NK-92 (cell line): ENCODE measurements around the gene SDR9C7.
"Not testable (repeated sequence)": the region's sequence is repeated elsewhere in the genome, so short reads cannot be mapped to it uniquely, and the experiment has no call there.

Source experiments
- DNase-seq: peaks from one replicate; lab custom pipeline; 2025; ENCODE audit not compliant: unreplicated experiment; lab: John Stamatoyannopoulos, UW

The SDR9C7 gene

GRCh38 chr12:56918139-56918538, 16.1 kb downstream of the SDR9C7 start:
- not testable (repeated sequence) for DNase-seq

GRCh38 chr12:56916996-56917333, 17.2 kb downstream of the SDR9C7 start:
- DNase-seq, result no peak

GRCh38 chr12:56916296-56916995, 17.8 kb downstream of the SDR9C7 start:
- DNase-seq, result no peak

- no peak for DNase-seq
These were observed 19.5 kb downstream of the SDR9C7 start for GRCh38 chr12:56914724-56915123.

GRCh38 chr12:56914256-56914655, 20.0 kb downstream of the SDR9C7 start:
- DNase-seq, result no peak

GRCh38 chr12:56909403-56909802, 24.8 kb downstream of the SDR9C7 start:
- not testable (repeated sequence) for DNase-seq

- DNase-seq, result no peak
These were observed 26.1 kb downstream of the SDR9C7 start for GRCh38 chr12:56908136-56908535.

- no peak for DNase-seq
These were observed 28.4 kb downstream of the SDR9C7 start for GRCh38 chr12:56905852-56906251.

- no peak for DNase-seq
These were observed 30.8 kb downstream of the SDR9C7 start for GRCh38 chr12:56903374-56903773.

GRCh38 chr12:56901313-56901712, 32.9 kb downstream of the SDR9C7 start:
- DNase-seq, result not testable (repeated sequence)

GRCh38 chr12:56900583-56900982, 33.6 kb downstream of the SDR9C7 start:
- DNase-seq, result no peak

- DNase-seq, result no peak
These were observed 35.3 kb downstream of the SDR9C7 start for GRCh38 chr12:56898938-56899337.

GRCh38 chr12:56897844-56898361, 36.3 kb downstream of the SDR9C7 start:
- DNase-seq, result no peak

GRCh38 chr12:56896082-56896481, 38.1 kb downstream of the SDR9C7 start:
- no peak for DNase-seq

GRCh38 chr12:56894698-56895368, 39.4 kb downstream of the SDR9C7 start:
- no peak for DNase-seq

- DNase-seq, result not testable (repeated sequence)
These were observed 42.3 kb downstream of the SDR9C7 start for GRCh38 chr12:56891885-56892284.

- no peak for DNase-seq
These were observed 47.9 kb downstream of the SDR9C7 start for GRCh38 chr12:56886319-56886718.

GRCh38 chr12:56885316-56885715, 48.9 kb downstream of the SDR9C7 start:
- no peak for DNase-seq

- DNase-seq, result no peak
These were observed 49.8 kb downstream of the SDR9C7 start for GRCh38 chr12:56884421-56884820.

- not testable (repeated sequence) for DNase-seq
These were observed 51.8 kb downstream of the SDR9C7 start for GRCh38 chr12:56882407-56882806.

- no peak for DNase-seq
These were observed 53.8 kb downstream of the SDR9C7 start for GRCh38 chr12:56880125-56880992.
